ENCODE measurements around the gene CELSR1. TPM values are rescaled to one million over a fixed set of nuclear protein-coding genes. Genes with fewer than 3 reads are reported as not detected.
"Not testable (repeated sequence)": the region's sequence is repeated elsewhere in the genome, so short reads cannot be mapped to it uniquely, and the experiment has no call there.

The CELSR1 gene
- total RNA-seq, 1 donor from 2014 or later = 0.41 TPM

DNA sequence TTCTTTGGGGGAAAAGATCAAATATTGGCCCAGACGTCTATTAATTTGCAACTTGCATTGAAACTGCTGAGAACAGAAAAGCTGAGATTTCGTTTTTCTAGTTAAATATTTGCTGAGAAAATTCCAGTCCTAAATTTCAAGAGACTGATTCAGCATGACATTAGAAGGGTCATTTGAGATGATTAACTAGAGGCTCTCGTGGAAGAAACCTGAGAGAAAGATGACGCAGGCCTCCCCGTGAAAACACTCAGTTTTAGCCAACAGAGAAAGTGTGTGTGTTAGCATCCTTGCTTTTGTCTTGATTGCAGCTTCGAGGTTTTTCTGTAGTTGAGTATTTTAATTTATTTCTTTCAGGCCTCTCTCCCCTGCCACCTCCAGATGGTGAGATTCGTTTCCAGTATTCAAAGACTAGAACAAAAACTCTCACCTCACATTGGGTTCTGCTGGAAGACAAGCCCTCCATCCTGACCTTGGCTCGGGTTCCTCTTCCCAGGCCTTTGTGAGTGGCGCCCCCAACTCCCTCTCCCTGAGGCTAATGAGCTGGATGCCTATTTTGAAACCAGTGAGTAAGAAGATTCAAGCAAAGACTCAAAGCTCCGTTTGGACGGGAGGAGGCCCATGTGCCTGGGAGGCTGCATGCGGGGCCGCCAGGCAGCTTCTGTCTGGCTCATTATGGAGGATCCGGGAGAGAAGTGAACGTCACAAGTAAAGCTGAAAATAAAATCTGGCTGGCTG lies 52.4 kb downstream of the CELSR1 start:
- intact Hi-C loops (cut with micrococcal nuclease) = no loop called here

DNA sequence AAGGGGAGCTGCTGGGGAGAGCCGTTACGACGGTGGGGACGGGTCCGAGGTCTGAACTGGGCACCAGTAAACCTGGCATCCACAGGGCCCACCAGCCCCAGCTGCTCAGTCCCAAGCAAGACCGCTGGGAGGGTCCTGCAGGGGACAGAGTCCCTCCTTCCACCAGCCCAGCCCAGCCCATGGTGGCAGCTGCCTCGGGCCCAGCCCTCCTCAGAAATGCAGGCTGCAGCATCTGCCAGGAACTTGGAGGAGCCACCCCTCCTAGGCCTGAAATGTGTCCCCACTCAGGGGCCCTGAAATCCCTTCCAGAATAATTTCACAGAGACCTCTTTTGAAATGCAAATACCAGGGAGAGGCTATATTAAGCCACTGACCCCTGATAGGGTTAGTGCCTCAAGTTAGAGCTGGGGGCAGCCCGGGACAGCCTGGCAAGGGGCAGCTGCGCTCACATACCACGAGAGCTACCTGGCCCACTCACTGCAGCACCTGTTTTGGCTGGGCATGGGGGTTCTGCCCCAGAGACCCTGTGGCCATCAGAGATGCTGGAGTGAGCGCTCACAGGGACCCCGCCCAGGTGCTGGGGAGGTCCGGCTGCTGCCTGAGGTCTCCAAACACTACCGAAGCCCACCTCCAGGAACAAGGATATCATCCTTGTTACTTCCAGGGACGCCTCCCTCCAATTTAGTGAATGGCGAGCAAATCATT lies 53.1 kb downstream of the CELSR1 start:
- intact Hi-C loops (cut with micrococcal nuclease) = no loop called here

DNA sequence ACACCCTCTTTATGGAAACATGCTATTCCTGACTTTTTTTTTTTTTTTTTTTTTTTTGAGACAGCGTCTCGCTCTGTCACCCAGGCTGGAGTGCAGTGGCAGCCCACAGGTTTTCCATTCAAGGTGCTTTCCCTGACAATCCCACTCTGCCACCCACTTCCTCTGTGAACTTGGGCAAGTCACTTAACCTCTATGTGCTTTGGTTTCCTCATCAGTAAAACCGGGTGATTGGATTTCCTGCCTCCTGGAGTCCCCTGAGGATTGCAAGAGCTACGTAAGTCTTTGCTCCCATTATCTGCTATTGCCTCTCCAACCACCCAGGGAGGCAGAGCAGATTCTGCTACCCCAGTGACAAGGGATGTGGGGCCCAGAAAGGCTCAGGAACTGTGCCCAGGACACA lies 54.1 kb downstream of the CELSR1 start:
- intact Hi-C loops (cut with micrococcal nuclease) = no loop called here

DNA sequence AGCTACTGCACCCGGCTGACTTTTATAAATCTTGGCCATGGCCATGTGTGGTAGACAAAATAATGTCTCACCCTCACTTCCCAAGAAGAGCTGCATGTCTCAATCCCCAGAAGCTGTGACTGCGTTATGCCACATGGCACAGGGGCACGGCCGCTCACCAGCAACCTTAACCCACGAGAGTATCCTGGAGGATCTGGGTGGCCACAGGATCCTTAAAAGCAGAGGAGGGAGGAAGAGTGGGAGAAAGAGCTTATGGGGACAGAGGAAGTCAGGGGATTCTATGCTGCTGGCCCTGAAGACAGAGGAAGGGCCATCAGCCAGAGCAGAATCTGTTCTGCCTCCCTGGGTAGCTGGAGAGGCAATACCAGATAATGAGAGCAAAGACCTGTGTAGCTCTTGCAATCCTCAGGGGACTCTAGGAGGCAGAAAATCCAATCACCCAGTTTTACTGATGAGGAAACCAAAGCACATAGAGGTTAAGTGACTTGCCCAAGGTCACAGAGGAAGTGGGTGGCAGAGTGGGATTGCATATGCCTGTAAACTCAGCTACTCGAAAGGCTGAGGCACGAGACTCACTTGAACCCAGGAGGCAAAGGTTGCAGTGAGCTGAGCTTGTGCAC lies 55.3 kb downstream of the CELSR1 start:
- intact Hi-C loops (cut with micrococcal nuclease) = no loop called here

DNA sequence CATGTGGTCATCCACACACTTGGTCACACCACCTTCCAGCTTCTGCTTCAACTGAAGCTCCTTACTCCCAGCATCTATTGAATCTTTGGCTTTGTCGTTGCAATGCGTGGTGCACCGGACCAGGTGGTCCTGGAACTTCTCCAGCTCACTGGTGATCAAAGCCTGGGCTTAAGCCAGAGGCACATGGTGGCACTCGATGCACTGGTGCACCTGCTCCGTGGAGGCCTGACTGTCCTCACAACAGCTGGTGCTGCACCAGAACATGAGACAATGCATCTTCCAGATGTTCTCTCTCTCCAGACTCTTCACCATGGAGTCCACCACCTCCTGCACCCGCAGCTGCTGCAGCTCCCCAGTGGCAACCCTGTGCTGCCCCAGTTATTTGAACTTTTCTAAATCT lies 56.0 kb downstream of the CELSR1 start:
- intact Hi-C loops (cut with micrococcal nuclease) = no loop called here

DNA sequence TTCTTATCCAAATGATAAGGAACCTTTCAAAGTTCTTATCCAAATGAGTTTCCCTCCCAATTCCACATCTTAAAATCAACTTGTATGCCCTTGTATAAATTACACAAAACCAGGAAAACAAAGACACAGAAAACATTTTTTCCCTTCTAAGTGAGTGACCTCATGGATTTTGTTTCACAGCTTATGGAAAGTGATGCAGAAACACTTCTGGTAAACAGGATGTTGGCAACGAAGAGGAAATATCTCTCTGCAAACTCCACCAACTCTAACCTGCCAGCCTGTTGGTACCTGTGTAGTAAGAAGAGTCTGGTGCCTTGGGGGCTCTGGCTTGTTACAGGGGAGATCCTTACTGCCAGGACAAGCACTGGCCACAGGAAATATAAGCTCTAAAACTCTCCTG lies 57.0 kb downstream of the CELSR1 start:
- intact Hi-C loops (cut with micrococcal nuclease) = no loop called here

DNA sequence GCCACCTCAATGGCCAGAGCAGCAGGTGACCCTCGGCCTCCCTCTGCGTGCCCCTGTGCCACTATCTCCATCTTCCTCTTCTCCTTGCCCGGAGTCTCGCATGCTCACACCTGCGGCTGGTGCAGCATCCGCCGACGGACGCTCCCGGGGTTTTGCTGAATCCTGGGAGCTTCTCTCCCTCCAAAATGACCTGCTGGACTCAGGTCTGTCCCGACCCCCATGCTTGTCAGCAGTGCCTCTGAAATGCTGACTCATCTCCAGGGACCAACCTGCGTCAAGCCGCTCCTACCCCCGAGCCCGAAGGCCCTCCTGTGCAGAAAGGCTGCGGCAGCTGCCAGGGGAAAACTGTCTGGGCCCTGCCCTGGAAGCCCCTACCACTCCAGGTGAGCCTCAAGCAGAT lies 58.4 kb downstream of the CELSR1 start:
- intact Hi-C loops (cut with micrococcal nuclease) = no loop called here

DNA sequence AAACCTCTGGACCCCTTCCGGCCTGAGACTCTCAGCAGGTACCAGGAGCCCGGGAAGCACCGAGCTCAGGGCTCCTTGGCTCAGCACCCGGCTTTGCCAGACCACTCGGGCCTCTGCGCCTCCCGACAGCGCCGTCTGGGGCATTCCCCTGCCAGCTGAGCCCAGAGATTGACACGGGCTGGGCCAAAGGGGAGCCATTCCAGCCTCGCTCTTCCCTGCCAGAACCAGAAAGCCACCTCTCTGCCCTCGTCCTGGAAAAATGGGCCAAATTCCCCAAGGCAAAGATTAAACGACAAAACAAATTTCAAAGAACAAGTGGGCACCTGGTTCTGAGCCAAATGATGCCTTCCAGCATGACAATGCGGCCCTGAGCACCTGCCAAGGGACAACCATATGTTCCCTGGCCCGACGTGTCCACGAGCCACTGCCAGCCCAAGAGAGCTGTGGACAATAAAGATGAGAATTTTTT lies 59.3 kb downstream of the CELSR1 start:
- intact Hi-C loops (cut with micrococcal nuclease) = no loop called here

DNA sequence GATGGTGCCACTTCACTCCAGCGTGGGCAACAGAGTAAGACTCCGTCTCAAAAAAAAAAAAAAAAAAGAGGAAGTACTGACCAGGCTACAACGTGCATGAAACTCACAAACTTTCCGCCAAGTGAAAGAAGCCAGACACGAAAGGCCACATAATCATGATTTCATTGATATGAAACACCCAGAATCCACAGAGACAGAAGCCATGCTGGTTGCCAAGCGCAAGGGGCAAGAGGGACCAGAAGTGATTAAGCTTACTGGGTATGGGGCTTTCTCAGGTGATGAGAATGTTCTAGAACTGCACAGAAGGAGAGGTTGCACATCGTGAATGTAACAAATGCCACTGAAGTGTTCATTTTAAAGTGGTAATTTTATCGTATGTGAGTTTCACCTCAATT lies 60.9 kb downstream of the CELSR1 start:
- intact Hi-C loops (cut with micrococcal nuclease) = no loop called here

DNA sequence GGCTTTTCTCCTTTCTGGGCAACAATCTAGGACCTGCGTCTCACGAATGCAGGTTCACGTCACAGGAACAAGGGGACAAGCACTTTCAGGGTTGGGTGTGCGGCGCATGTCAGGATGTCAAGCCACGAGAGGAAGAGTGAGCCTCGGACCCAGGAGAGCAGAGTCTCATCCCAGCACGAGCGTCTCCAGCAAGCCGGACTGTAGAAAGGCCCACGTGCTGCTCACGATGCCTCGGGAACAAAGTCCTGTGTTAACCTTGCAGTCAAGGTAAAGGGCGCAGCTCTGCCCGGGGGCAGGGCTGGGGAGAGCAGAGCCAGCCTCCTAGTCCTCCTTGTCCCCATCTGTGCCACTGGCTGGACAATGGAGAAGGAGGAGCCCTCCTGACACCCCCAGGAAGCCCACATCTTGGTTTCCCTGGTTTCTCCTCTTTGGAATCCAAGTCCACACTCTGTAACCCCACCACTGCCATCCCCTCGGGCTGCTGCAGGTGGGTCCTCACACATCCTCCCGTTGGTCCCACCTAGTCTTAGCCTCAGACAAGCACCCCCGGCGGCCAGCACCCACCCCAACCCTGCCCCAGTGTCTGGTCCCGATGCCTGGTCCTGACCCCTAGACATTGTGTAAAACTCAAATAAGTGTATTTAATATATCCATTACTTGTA lies 63.4 kb downstream of the CELSR1 start:
- intact Hi-C loops (cut with micrococcal nuclease) = no loop called here

DNA sequence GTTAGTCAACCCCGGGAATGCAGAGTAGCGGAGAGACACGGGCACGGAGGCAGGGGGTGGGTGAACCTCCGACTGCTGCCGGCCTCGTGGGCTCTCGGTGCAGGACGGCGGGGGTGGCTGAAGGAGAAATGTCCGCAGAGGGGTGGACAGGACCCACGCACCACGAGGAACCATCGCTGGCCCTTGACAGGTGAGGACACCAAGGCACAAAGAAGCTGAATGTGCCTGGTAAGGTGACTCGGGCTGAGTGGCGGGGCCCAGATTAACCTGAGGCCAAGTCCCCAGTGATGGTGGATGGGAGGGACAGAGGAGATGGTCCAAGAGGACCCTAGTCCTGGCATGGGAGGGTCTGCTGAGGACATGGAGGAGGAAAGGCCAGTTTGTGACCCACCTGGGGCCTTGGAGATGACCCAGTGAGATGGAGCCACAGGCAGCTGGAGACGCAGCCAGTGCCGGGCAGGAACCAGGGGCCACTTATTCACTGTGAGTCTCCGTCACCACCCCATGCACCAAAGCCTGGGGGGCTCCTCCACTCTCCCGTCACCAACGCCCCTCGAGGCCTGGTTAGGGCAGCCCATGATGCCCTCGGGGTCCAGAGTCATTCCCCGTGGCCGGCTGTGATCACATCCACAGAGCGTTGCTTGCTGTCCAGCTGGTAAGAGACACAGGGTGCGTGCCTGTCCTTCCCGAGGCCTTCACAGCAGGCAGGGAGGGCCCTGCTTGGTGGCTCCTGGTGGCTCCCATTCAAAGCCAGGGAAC lies 64.2 kb downstream of the CELSR1 start:
- intact Hi-C loops (cut with micrococcal nuclease) = no loop called here

DNA sequence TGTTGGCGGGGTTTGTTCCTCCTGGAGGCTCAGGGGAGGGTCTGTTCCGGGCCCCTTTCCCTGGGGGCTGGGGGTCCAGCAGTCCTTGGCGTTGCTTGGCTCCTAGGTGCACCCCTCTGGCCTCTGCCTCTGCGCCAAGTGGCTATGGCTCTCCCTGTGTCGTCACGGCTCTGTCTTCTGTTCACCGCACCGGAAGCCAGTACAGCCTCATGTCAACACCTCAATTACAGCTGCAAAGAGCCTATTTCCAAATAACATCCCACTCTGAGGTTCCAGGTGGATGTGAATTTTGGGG lies 64.8 kb downstream of the CELSR1 start:
- intact Hi-C loops (cut with micrococcal nuclease) = no loop called here

DNA sequence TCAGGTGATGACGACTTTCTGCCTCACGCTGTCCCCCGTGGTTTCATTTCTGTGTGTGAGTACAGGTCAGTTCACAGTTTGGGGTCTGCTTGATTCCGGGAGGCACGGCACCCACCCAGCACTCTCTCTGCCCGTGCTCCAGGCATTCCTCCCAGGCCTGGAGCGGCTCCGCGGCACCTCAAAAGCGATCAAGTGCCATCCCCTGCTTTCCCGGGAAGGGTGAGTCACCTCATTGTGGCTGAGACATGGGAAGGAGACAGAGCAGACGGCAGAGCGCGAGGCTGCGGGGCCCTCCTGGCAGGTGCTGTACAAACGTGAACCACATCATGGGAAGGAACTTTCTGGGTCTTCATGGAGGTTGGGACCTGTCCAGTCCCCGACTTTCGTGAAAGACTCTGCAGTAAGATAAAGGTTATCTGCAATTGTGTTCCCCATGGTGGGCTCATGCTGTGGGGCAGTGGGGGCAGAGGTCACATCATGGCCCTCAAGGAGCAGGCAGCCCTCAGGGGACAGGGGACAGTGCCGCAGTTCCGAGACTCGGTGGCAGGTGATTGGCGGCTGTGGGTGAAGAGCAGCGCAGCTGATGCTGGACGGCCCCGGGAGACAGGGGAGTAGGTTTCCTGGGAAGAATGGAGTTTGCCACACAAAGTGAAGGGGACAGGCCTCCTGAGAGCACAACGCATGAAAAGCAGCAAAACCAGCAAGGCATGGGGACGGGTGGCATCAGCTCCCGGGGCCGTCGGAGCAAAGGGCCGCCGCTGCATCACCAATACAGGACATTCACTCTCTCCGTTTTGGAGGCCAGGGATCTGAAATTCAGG lies 65.3 kb downstream of the CELSR1 start:
- intact Hi-C loops (cut with micrococcal nuclease) = no loop called here

DNA sequence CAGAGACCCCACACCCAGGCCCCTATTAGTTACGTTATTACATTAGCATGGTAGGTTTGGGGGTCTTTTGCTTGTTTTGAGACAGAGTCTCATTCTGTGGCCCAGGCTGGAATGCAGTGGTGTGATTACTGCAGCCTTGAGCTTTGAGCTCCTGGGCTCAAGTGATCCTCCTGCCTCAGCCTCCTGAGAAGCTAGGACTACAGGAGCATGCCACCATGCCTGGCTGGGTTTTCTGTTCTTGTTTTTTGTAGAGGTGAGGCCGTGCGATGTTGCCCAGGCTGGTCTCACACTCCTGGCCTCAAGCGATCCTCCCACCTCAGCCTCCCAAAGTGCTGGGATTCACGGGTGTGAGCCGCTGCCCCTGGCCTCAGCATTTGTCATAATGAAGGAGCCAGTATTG lies 66.1 kb downstream of the CELSR1 start:
- intact Hi-C loops (cut with micrococcal nuclease) = not testable (repeated sequence)

DNA sequence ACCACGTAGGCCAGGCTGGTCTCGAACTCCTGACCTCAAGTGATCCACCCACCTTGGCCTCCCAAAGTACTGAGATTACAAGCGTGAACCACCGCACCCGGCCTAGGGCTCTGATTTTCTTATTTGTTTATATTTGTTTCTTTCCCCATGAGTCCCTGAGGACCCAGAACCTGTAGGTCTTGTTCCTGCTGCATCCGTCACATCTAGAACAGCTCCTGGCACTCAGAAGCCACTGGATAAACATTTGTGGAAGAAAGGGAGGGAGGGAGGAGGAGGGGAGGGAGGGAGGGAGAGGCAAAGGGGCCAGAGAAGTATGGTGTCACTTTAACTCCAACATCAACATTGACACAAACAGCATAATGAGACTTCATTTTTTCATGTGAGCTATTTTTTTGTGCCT lies 67.7 kb downstream of the CELSR1 start:
- intact Hi-C loops (cut with micrococcal nuclease) = no loop called here

DNA sequence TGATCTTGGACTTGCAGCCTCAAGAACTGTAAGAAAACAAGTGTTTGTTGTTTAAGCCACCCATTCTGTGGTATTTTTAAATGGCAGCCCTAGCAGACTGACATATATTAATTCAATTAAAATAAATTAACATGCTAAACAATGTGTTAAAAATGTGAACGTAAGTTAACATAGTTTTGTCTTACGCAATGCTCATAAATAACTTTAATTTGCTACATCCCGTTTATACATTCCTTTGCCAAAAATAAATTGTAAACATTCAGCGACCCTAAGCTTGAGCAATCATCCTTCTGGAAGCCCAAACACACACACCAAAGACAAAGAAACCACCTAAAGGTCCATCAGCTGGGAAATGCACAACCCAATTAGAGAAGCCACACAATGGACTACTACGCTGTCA lies 70.4 kb downstream of the CELSR1 start:
- intact Hi-C loops (cut with micrococcal nuclease) = no loop called here

DNA sequence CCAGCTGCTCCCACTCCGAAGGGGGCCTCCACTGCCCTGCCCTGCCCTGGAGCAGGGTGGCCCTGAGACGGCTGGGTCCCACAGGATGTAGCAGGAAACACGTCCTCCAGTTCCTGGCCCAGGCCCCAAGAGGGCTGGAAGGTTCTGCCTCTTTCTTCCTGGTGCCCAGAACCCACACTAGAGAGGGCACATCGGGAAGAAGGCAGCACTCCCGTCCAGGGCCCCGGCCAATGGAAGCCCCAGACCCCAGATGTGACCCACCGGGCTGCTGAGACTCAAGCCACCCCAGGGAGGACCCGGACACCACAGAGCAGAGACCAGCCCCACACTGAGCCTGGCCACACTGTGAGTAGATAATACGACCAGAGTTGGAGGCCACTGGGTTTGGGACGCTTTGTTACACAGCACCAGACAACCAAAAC lies 71.2 kb downstream of the CELSR1 start:
- intact Hi-C loops (cut with micrococcal nuclease) = no loop called here

DNA sequence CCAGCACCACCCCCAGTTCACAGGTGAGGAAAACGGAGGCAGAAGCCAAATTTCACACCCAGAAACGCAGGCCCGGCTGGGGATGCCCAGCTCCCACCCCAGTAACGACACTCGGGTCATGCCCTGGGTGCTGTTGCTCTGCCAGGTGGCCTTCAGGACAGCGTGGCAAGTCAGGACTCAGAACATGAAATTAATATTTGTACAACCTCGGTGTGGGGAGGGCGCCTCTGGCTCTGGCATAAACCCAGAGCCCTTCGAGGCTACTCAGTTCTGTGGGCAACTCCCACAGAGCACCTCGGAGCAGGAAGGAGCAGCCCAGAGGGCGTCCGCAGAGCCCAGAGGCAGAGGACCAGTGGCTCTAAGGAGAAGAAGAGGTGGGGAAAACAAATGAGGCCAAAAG lies 71.6 kb downstream of the CELSR1 start:
- intact Hi-C loops (cut with micrococcal nuclease) = no loop called here

DNA sequence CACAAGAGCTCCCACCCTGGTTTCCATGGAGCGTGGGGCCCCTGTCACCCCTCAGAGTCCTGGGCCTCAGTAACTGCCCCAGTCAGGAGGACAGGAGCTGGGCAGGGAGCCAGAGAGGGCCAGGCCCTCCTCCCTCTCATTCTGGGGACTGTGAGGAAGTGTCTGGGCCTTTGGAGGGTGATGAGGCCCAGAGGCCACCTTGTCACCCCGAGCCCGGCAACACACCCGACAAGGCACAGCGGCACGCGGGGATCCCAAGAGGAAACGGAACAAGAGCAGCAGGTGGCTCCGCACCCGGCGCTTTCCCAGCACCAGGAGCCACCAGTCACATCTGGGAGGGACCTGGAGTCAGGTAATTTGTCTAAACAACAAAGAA lies 72.1 kb downstream of the CELSR1 start:
- intact Hi-C loops (cut with micrococcal nuclease) = no loop called here

DNA sequence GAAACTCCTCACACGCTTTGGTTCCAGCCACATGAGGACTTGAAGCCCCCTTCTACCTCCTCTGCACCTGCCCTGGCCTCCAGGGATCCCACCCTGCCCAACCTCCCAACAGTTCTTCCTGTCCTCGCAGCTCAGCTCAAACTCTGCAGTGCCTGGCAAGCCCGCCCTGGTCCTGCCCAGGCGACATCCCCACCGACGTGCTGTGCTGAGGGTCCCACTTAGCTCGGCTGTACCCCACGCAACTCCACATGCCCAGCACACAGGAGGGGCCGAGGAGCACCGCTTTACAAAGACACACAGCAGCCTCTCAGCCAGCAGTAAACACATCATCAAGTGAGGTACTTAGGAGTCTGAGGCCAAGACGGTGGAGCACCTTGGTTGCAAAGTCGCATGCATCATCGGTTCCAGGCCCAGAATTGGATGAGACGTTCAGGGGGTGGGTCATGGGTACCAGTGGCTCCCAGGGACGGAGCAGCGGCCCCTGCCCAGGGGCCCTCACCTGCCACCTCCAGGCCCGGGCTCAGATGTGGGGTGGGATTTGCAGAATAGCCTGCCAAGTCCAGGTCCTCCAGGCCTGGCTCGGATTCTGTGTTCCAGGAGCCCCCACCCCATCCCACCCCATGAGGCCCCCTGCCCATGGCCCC lies 72.6 kb downstream of the CELSR1 start:
- intact Hi-C loops (cut with micrococcal nuclease) = no loop called here
